H1 (cell line): ENCODE data around the gene NBAS. TPM values are rescaled to one million over a fixed set of nuclear protein-coding genes. Genes with fewer than 3 reads are reported as not detected.

ENCODE experiments used
- CTCF ChIA-PET: fragments of 300-600 bp; sonication (Branson Sonifier 250); formaldehyde crosslinking; loops from one replicate; lab custom pipeline; 2021; ENCODE audit not compliant: partially characterized antibody; lab: Charles Lee
- POLR2A ChIA-PET: fragments of 300-600 bp; sonication (Branson Sonifier 250); formaldehyde crosslinking; loops from one replicate; lab custom pipeline; 2021; ENCODE audit warnings: inconsistent platforms; ENCODE audit not compliant: partially characterized antibody; lab: Charles Lee
- DNase-seq, 2 experiments: peaks; one replicate each; pipeline versions ENCODE4 v3.0.0 to v3.0.0-alpha.2; 2010 to 2022; ENCODE audit warnings: low spot score in 2 of 2, low read depth in 1 of 2, mixed read lengths in 1 of 2
- FAIRE-seq: peaks from 2 replicates; lab custom pipeline; 2011; peaks lifted over from hg19 to GRCh38; lab: Jason Lieb, UNC
- H2AFZ ChIP-seq: 2 replicates; pipeline ENCODE4 v1.8.1; 2012; ENCODE audit warnings: low read length, inconsistent platforms
- H2AK5ac ChIP-seq: 2 replicates; pipeline ENCODE4 v1.6.1; 2013; ENCODE audit warnings: low read depth, low read length
- H2BK120ac ChIP-seq: replicated peaks from 2 replicates; pipeline ENCODE3; 2013; ENCODE audit warnings: low read depth, low read length, inconsistent platforms
- H2BK12ac ChIP-seq: 2 replicates; pipeline ENCODE4 v1.6.1; 2013; ENCODE audit warnings: low read depth, low read length
- H2BK15ac ChIP-seq: 2 replicates; pipeline ENCODE4 v1.6.1; 2013; ENCODE audit warnings: low read length
- H2BK20ac ChIP-seq: 2 replicates; pipeline ENCODE4 v1.6.1; 2013; ENCODE audit warnings: low read length
- H2BK5ac ChIP-seq: 2 replicates; pipeline ENCODE4 v1.6.1; 2013; ENCODE audit warnings: low read depth, low read length
- H3K14ac ChIP-seq: 2 replicates; pipeline ENCODE4 v1.6.1; 2013; ENCODE audit warnings: inconsistent platforms; ENCODE audit not compliant: insufficient read length
- H3K18ac ChIP-seq: 2 replicates; pipeline ENCODE4 v1.6.1; 2013; ENCODE audit warnings: low read length; ENCODE audit errors: extremely low read depth
- H3K23ac ChIP-seq: 2 replicates; pipeline ENCODE4 v1.6.1; 2013; ENCODE audit warnings: inconsistent platforms; ENCODE audit not compliant: insufficient read length
- H3K23me2 ChIP-seq: 2 replicates; pipeline ENCODE4 v1.6.1; 2013; ENCODE audit warnings: low read depth, low read length
- H3K27ac ChIP-seq: 2 replicates; pipeline ENCODE4 v1.6.1; 2011; ENCODE audit warnings: low read depth, low read length, inconsistent platforms
- H3K27me3 ChIP-seq, 4 experiments: replicated peaks in 1 of 4; 1 replicate in 1 of 4; 2 replicates in 3 of 4; pipeline versions ENCODE4 v1.6.1 to v1.8.1; 2011 to 2013; ENCODE audit warnings: low read length in 3 of 4, mild to moderate bottlenecking in 3 of 4, inconsistent platforms in 2 of 4, mixed read lengths in 2 of 4, moderate library complexity in 1 of 4; ENCODE audit not compliant: control insufficient read depth in 3 of 4, insufficient read depth in 3 of 4; ENCODE audit errors: extremely low read depth in 1 of 4
- H3K36me3 ChIP-seq, 4 experiments: 2 replicates each; pipeline versions ENCODE4 v1.6.1 to v1.8.1; 2011 to 2013; ENCODE audit warnings: mild to moderate bottlenecking in 4 of 4, low read length in 3 of 4, moderate library complexity in 2 of 4, control low read depth in 1 of 4, inconsistent platforms in 1 of 4; ENCODE audit not compliant: insufficient read depth in 4 of 4, control insufficient read depth in 2 of 4
- H3K4ac ChIP-seq: replicated peaks from 2 replicates; pipeline ENCODE3; 2013; ENCODE audit warnings: low read length, low read depth, mixed read lengths, inconsistent platforms; ENCODE audit not compliant: insufficient read length
- H3K4me1 ChIP-seq, 4 experiments: replicated peaks in 1 of 4; 1 replicate in 1 of 4; 2 replicates in 3 of 4; pipeline versions ENCODE4 v1.6.1 to v1.8.1; 2011 to 2013; ENCODE audit warnings: low read length in 3 of 4, inconsistent platforms in 2 of 4, mixed read lengths in 1 of 4; ENCODE audit not compliant: insufficient read depth in 4 of 4, control insufficient read depth in 3 of 4
- H3K4me2 ChIP-seq, 2 experiments: 2 replicates each; pipeline versions ENCODE4 v1.6.1 to v1.8.1; 2011 to 2013; ENCODE audit warnings: low read depth in 2 of 2, low read length in 2 of 2, control low read depth in 1 of 2, inconsistent platforms in 1 of 2, mild to moderate bottlenecking in 1 of 2; ENCODE audit not compliant: insufficient read depth in 1 of 2
- H3K4me3 ChIP-seq, 4 experiments: fragments of 200-600, 300-600 bp in 1 of 4; sonication (generic), shearing (Covaris generic), sonication (Bioruptor Twin) in 1 of 4; 2 replicates each; pipeline versions ENCODE4 v1.5.1 to v1.8.1; 2011 to 2016; ENCODE audit warnings: low read length in 4 of 4, low read depth in 3 of 4, control low read depth in 2 of 4, inconsistent platforms in 2 of 4, mild to moderate bottlenecking in 2 of 4, mixed read lengths in 1 of 4, moderate library complexity in 1 of 4; ENCODE audit not compliant: insufficient read depth in 2 of 4; ENCODE audit errors: extremely low read depth in 1 of 4
- H3K56ac ChIP-seq: replicated peaks from 2 replicates; pipeline ENCODE3; 2013; ENCODE audit warnings: low read depth, mild to moderate bottlenecking, mixed read lengths, low read length, inconsistent platforms; ENCODE audit not compliant: insufficient read length
- H3K79me1 ChIP-seq: 2 replicates; pipeline ENCODE4 v1.6.1; 2013; ENCODE audit warnings: low read depth, low read length, control low read depth
- H3K79me2 ChIP-seq, 2 experiments: 2 replicates each; pipeline versions ENCODE4 v1.6.1 to v1.8.1; 2012 to 2013; ENCODE audit warnings: low read length in 2 of 2, mild to moderate bottlenecking in 2 of 2, inconsistent platforms in 1 of 2; ENCODE audit not compliant: insufficient read depth in 2 of 2, control insufficient read depth in 1 of 2
- H3K9ac ChIP-seq, 4 experiments: replicated peaks in 1 of 4; 1 replicate in 1 of 4; 2 replicates in 3 of 4; pipeline versions ENCODE4 v1.6.1 to v1.8.1; 2011 to 2013; ENCODE audit warnings: low read depth in 3 of 4, low read length in 3 of 4, control low read depth in 2 of 4, mild to moderate bottlenecking in 2 of 4, moderate library complexity in 2 of 4, inconsistent platforms in 1 of 4; ENCODE audit errors: extremely low read depth in 1 of 4
- H3K9me3 ChIP-seq, 2 experiments: 2 replicates each; pipeline versions ENCODE4 v1.6.1 to v1.8.1; 2012 to 2013; ENCODE audit warnings: mild to moderate bottlenecking in 2 of 2, moderate library complexity in 2 of 2, control low read depth in 1 of 2, inconsistent platforms in 1 of 2, low read depth in 1 of 2, low read length in 1 of 2, mixed read lengths in 1 of 2; ENCODE audit not compliant: insufficient read depth in 2 of 2
- H4K20me1 ChIP-seq, 2 experiments: replicated peaks in 1 of 2; 2 replicates each; pipeline versions ENCODE3 to v1.8.1; 2011 to 2013; ENCODE audit warnings: inconsistent platforms in 2 of 2, low read length in 2 of 2, mild to moderate bottlenecking in 1 of 2; ENCODE audit not compliant: insufficient read depth in 2 of 2, control insufficient read depth in 1 of 2
- H4K5ac ChIP-seq: 2 replicates; pipeline ENCODE4 v1.6.1; 2013; ENCODE audit warnings: low read length, low read depth, mixed read lengths, inconsistent platforms; ENCODE audit not compliant: insufficient read length
- H4K8ac ChIP-seq: 2 replicates; pipeline ENCODE4 v1.8.0; 2013; ENCODE audit warnings: mild to moderate bottlenecking, moderate library complexity, low read length, inconsistent platforms; ENCODE audit not compliant: insufficient read depth; ENCODE audit errors: extremely low read depth
- H4K91ac ChIP-seq: replicated peaks from 2 replicates; pipeline ENCODE3; 2013; ENCODE audit warnings: low read length, mixed read lengths, inconsistent platforms; ENCODE audit not compliant: insufficient read length
- CHD1 ChIP-seq: IDR thresholded peaks from 2 replicates; pipeline ENCODE4 v1.6.1; 2012; ENCODE audit warnings: low read depth, low read length, improper control_type of control experiment
- CREB1 ChIP-seq: IDR thresholded peaks from 2 replicates; pipeline ENCODE4 v1.6.1; 2012; ENCODE audit warnings: inconsistent platforms
- GTF2F1 ChIP-seq: IDR thresholded peaks from 2 replicates; pipeline ENCODE4 v1.6.1; 2012; ENCODE audit warnings: low read depth, low read length, improper control_type of control experiment, borderline replicate concordance
- HDAC2 ChIP-seq, 2 experiments: fragments of 300-600 bp in 1 of 2; sonication (generic) in 1 of 2; IDR thresholded peaks; 2 replicates each; pipeline ENCODE4 v1.6.1; 2011 to 2012; ENCODE audit warnings: low read depth in 2 of 2, low read length in 2 of 2, mild to moderate bottlenecking in 2 of 2, moderate library complexity in 2 of 2, borderline replicate concordance in 1 of 2, inconsistent platforms in 1 of 2
- JUND ChIP-seq: IDR thresholded peaks from 2 replicates; pipeline ENCODE4 v1.6.1; 2011; ENCODE audit warnings: mild to moderate bottlenecking, improper control_type of control experiment, low read length
- MAFK ChIP-seq: IDR thresholded peaks from 2 replicates; pipeline ENCODE4 v1.6.1; 2012; ENCODE audit warnings: low read depth, mild to moderate bottlenecking, improper control_type of control experiment, low read length
- MAX ChIP-seq: IDR thresholded peaks from 2 replicates; pipeline ENCODE4 v1.6.1; 2012; ENCODE audit warnings: inconsistent platforms
- RBBP5 ChIP-seq: IDR thresholded peaks from 2 replicates; pipeline ENCODE4 v1.7.1; 2012; ENCODE audit warnings: low read depth, mild to moderate bottlenecking, inconsistent platforms, low read length, moderate library complexity, borderline replicate concordance
- RXRA ChIP-seq: IDR thresholded peaks from 2 replicates; pipeline ENCODE4 v1.6.1; 2011; ENCODE audit warnings: low read depth, mild to moderate bottlenecking, low read length, moderate library complexity; ENCODE audit not compliant: insufficient read depth
- SIX5 ChIP-seq: IDR thresholded peaks from 2 replicates; pipeline ENCODE4 v1.6.1; 2011; ENCODE audit warnings: mild to moderate bottlenecking, low read depth, low read length
- SUZ12 ChIP-seq: fragments of 200-600 bp; sonication (generic); IDR thresholded peaks from 2 replicates; pipeline ENCODE4 v1.6.1; 2012; ENCODE audit warnings: mild to moderate bottlenecking, inconsistent platforms, low read length, moderate library complexity, mixed read lengths
- TAF7 ChIP-seq: optimal IDR thresholded peaks from 2 replicates; pipeline ENCODE3; 2011; ENCODE audit warnings: low read depth, mild to moderate bottlenecking, inconsistent platforms, low read length, moderate library complexity, borderline replicate concordance
- polyA plus RNA-seq, 7 experiments: library from polyadenylated mRNA; depleted of rRNA in 3 of 7; stranded (reverse) in 5 of 7; unstranded in 2 of 7; fragments of >200 nt in 5 of 7; fragments of 200-250 nt in 2 of 7; gene quantifications; 1 replicate in 5 of 7; 2 replicates in 1 of 7; 4 replicates in 1 of 7; pipeline versions ENCODE4 v1.2.1 to v1.2.3, GENCODE V29; 2011 to 2013; ENCODE audit warnings: missing spikeins in 2 of 7, mixed read lengths in 2 of 7
- total RNA-seq: library from RNA; stranded (reverse); fragmentation: NEBNext Ultra II Directional; extraction: Animal tissue kit (Norgen Biotek cat#: 25700); gene quantifications from 2 replicates; pipeline ENCODE4 v1.2.1, GENCODE V29; 2021
- TF ChIP-seq, protein P1 (sequence below), 3 experiments: IDR thresholded peaks; 1 replicate in 2 of 3; 2 replicates in 1 of 3; pipeline versions ENCODE4 v1.5.1 to v1.6.1; 2011; ENCODE audit warnings: low read length in 3 of 3, mild to moderate bottlenecking in 3 of 3, inconsistent platforms in 2 of 3, low read depth in 1 of 3, moderate library complexity in 1 of 3; ENCODE audit not compliant: insufficient read depth in 1 of 3; ENCODE audit errors: control extremely low read depth in 1 of 3

NBAS gene
- total and polyA plus RNA-seq, 2 of the 8 experiments (the other 6 are each of a cell fraction or from before 2014, with no cell fraction given), result 19.6 to 34.8 TPM

GRCh38 chr2:15363142-15363541 lies 198.0 kb downstream of the NBAS start:
- DNase-seq (no peak), FAIRE-seq (no peak)
- Histone ChIP-seq H2BK15ac (no peak overlapping the region), H2BK12ac (no peak overlapping the region), H3K18ac (no peak overlapping the region), H2AFZ (no peak overlapping the region), H3K9ac (no peak overlapping the region), H3K4me1 (peaks cover 0 to 7% (median 6%) of the 10 kb centered on the region in 4 experiments; a peak in 5 of 7 replicates), H4K5ac (no peak overlapping the region), H2AK5ac (no peak overlapping the region), H3K23ac (no peak overlapping the region), H2BK20ac (no peak overlapping the region), H2BK5ac (no peak overlapping the region), H4K8ac (no peak overlapping the region), H3K4ac (no peak overlapping the region), H3K79me1 (no peaks in the 10 kb centered on the region), H3K79me2 (no peaks in the 10 kb centered on the region), H3K27ac (no peak overlapping the region), H3K27me3 (no peaks in the 10 kb centered on the region), H4K20me1 (no peaks in the 10 kb centered on the region), H3K23me2 (no peaks in the 10 kb centered on the region), H3K14ac (no peak overlapping the region), H3K56ac (no peak overlapping the region), H3K4me3 (no peak overlapping the region), H3K36me3 (no peaks in the 10 kb centered on the region), H2BK120ac (no peak overlapping the region), H3K4me2 (no peak overlapping the region), H3K9me3 (no peaks in the 10 kb centered on the region), H4K91ac (no peak overlapping the region)
- ChIA-PET POLR2A (no interaction called here), CTCF (no interaction called here)
- TF ChIP-seq HDAC2 (IDR thresholded peaks at IDR 0.05; ENCODE audit: borderline replicate concordance in 1 of 2, low read depth in 2 of 2, low read length in 2 of 2) (no peak), RXRA (no peak), TAF7 (no peak), CREB1 (no peak), JUND (no peak), RBBP5 (no peak), GTF2F1 (no peak), SUZ12 (no peak), SIX5 (no peak), MAX (no peak), MAFK (no peak), CHD1 (no peak)
- TF ChIP-seq, protein P1, sequence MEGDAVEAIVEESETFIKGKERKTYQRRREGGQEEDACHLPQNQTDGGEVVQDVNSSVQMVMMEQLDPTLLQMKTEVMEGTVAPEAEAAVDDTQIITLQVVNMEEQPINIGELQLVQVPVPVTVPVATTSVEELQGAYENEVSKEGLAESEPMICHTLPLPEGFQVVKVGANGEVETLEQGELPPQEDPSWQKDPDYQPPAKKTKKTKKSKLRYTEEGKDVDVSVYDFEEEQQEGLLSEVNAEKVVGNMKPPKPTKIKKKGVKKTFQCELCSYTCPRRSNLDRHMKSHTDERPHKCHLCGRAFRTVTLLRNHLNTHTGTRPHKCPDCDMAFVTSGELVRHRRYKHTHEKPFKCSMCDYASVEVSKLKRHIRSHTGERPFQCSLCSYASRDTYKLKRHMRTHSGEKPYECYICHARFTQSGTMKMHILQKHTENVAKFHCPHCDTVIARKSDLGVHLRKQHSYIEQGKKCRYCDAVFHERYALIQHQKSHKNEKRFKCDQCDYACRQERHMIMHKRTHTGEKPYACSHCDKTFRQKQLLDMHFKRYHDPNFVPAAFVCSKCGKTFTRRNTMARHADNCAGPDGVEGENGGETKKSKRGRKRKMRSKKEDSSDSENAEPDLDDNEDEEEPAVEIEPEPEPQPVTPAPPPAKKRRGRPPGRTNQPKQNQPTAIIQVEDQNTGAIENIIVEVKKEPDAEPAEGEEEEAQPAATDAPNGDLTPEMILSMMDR (IDR thresholded peaks at IDR 0.05; ENCODE audit: control extremely low read depth in 1 of 3, insufficient read depth in 1 of 3, low read depth in 1 of 3, low read length in 3 of 3), result no peak
